GM12878 (cell line): ENCODE measurements around the gene CFAP52. TPM values are rescaled to one million over a fixed set of nuclear protein-coding genes. Genes with fewer than 3 reads are reported as not detected.

Experiments used
- ATAC-seq: fragments of 200-7000 bp; cut with Tn5 transposase; 3 replicates; pipeline ENCODE4 v1.9.1; 2020; ENCODE audit warnings: mild to moderate bottlenecking, moderate library complexity
- BruUV-seq: library from RNA; stranded (reverse); fragments of 400-500 nt; replicated peaks from 2 replicates; lab custom pipeline; 2021; lab: Mats Ljungman, UMichigan
- CTCF ChIA-PET: fragments of 300-600 bp; sonication (Branson Sonifier 250); formaldehyde crosslinking; extraction: SDS; loops from one replicate; lab custom pipeline; 2021; ENCODE audit warnings: inconsistent platforms; lab: Yijun Ruan, JAX
- POLR2A ChIA-PET: fragments of 350-600 bp; formaldehyde crosslinking; extraction: SDS; loops from one replicate; lab custom pipeline; 2021; ENCODE audit warnings: inconsistent platforms; lab: Charles Lee
- RAD21 ChIA-PET: fragments of 300-600 bp; sonication (Branson Sonifier 250); formaldehyde crosslinking; loops from one replicate; lab custom pipeline; 2023; ENCODE audit warnings: antibody characterized with exemption; ENCODE audit not compliant: unreplicated experiment; lab: Charles Lee
- SMC1A ChIA-PET: fragments of 300-600 bp; sonication (Branson Sonifier 250); formaldehyde crosslinking; loops from one replicate; lab custom pipeline; 2023; ENCODE audit not compliant: unreplicated experiment, uncharacterized antibody; lab: Charles Lee
- DNase-seq: peaks from one replicate; pipeline ENCODE4 v3.0.0-alpha.2; 2011; ENCODE audit warnings: low read depth, low spot score
- FAIRE-seq: peaks from 3 replicates; lab custom pipeline; 2011; peaks lifted over from hg19 to GRCh38; lab: Jason Lieb, UNC
- H2AFZ ChIP-seq: 2 replicates; pipeline ENCODE4 v1.6.0; 2011; ENCODE audit warnings: low read depth, low read length, control low read depth; ENCODE audit not compliant: control insufficient read depth
- H3K27ac ChIP-seq: 2 replicates; pipeline ENCODE4 v1.5.1; 2011; ENCODE audit warnings: control low read depth; ENCODE audit not compliant: control insufficient read depth, insufficient read depth
- H3K27me3 ChIP-seq, 2 experiments: replicated peaks in 1 of 2; 2 replicates each; pipeline versions ENCODE4 v1.6.0 to v1.6.1; 2011; ENCODE audit warnings: low read length in 1 of 2; ENCODE audit not compliant: control insufficient read depth in 2 of 2, insufficient read depth in 2 of 2
- H3K36me3 ChIP-seq, 2 experiments: 2 replicates each; pipeline ENCODE4 v1.5.1; 2011; ENCODE audit warnings: low read length in 1 of 2; ENCODE audit not compliant: control insufficient read depth in 2 of 2, insufficient read depth in 2 of 2
- H3K4me1 ChIP-seq: 2 replicates; pipeline ENCODE4 v1.6.1; 2011; ENCODE audit warnings: mild to moderate bottlenecking, low read length, moderate library complexity, mixed read lengths; ENCODE audit not compliant: control insufficient read depth, insufficient read depth
- H3K4me2 ChIP-seq: 2 replicates; pipeline ENCODE4 v1.6.0; 2011; ENCODE audit warnings: control low read depth; ENCODE audit not compliant: control insufficient read depth, insufficient read depth
- H3K4me3 ChIP-seq: fragments of 200-600 bp; sonication (generic); 2 replicates; pipeline ENCODE4 v1.5.1; 2016
- H3K79me2 ChIP-seq: 2 replicates; pipeline ENCODE4 v1.6.0; 2011; ENCODE audit warnings: low read length; ENCODE audit not compliant: control insufficient read depth, insufficient read depth
- H3K9ac ChIP-seq: 2 replicates; pipeline ENCODE4 v1.8.0; 2011; ENCODE audit warnings: low read length, control low read depth, mixed read lengths; ENCODE audit not compliant: control insufficient read depth, insufficient read depth
- H3K9me3 ChIP-seq: replicated peaks from 3 replicates; pipeline ENCODE4 v1.5.1; 2011; ENCODE audit warnings: mild to moderate bottlenecking, low read length; ENCODE audit not compliant: control insufficient read depth, insufficient read depth
- H4K20me1 ChIP-seq: 2 replicates; pipeline ENCODE4 v1.6.0; 2011; ENCODE audit not compliant: control insufficient read depth, insufficient read depth
- HCFC1 ChIP-seq: fragments of 150-350 bp; IDR thresholded peaks from 2 replicates; pipeline ENCODE4 v1.6.1; 2014; ENCODE audit warnings: low read length
- NRF1 ChIP-seq: conservative IDR thresholded peaks from 2 replicates; pipeline ENCODE4 v1.6.1; 2011; ENCODE audit warnings: mild to moderate bottlenecking, low read depth, low read length, improper control_type of control experiment
- PKNOX1 ChIP-seq: fragments of 450-650 bp; IDR thresholded peaks from 2 replicates; pipeline ENCODE4 v1.6.1; 2016; ENCODE audit warnings: mild to moderate bottlenecking
- SIX5 ChIP-seq: IDR thresholded peaks from 2 replicates; pipeline ENCODE4 v1.6.1; 2011; ENCODE audit warnings: mild to moderate bottlenecking, low read depth, low read length, moderate library complexity; ENCODE audit not compliant: severe bottlenecking
- WGBS: methylation state at CpG from one replicate; pipeline ENCODE4 v1.1.6; 2016; ENCODE audit warnings: low lambda C conversion rate; ENCODE audit not compliant: insufficient replicate concordance, insufficient coverage; ENCODE audit errors: missing lambda C conversion rate; 5-methylcytosine and 5-hydroxymethylcytosine counted together
- in situ Hi-C: fragments of 300-500 bp; cut with MboI; formaldehyde crosslinking; loops from 9 replicates; pipeline ENCODE4 v1.14.3; 2018; ENCODE audit warnings: mixed read lengths
- intact Hi-C: fragments of 100-400 bp; cut with micrococcal nuclease; formaldehyde crosslinking; loops from one replicate; pipeline ENCODE4 v1.14.2; 2022; ENCODE audit not compliant: unreplicated experiment
- polyA plus RNA-seq, 11 experiments: library from polyadenylated mRNA; depleted of rRNA in 4 of 11; unstranded in 6 of 11; stranded (reverse) in 5 of 11; fragments of >200 nt; fragmentation: Nextera tagmentation in 4 of 11; fragmentation: Illumina TruSeq in 1 of 11; extraction: Ambion mirVana in 4 of 11; extraction: Trizol in 1 of 11; gene quantifications; 1 replicate in 1 of 11; 2 replicates in 10 of 11; pipeline versions ENCODE4 v1.2.1 to v1.2.3, GENCODE V29; 2011 to 2016; ENCODE audit warnings: inconsistent platforms in 2 of 11, missing spikeins in 2 of 11, low read depth in 1 of 11
- total RNA-seq, 4 experiments: library from RNA; depleted of rRNA in 3 of 4; stranded (reverse); fragments of >200 nt in 3 of 4; fragmentation: Illumina TruSeq in 1 of 4; extraction: Trizol in 1 of 4; gene quantifications; 2 replicates each; pipeline versions ENCODE4 v1.2.1 to v1.2.3, GENCODE V29; 2013 to 2021

Gene CFAP52
- total and polyA plus RNA-seq, 10 of the 15 experiments (the other 5 are each of a cell fraction or from before 2014, with no cell fraction given): 0.05 to 0.14 TPM; not detected in 8

GRCh38 chr17:9536061-9536460, 40.4 kb upstream of the CFAP52 start:
- in situ Hi-C loops: no loop called here
- BruUV-seq: no TSS peak
- no peak for ATAC-seq

GRCh38 chr17:9537177-9537776, 39.2 kb upstream of the CFAP52 start:
- RAD21 ChIA-PET: interaction anchor here (0.6 kb wide), 1 partner anchor 8 kb away, joined by 3 read pairs; no protein-coding TSS in a partner anchor
- no peaks in the 10 kb centered on the region for H3K9me3 ChIP-seq
- DNase-seq (no peak), FAIRE-seq (no peak), ATAC-seq (no peak)
- CTCF ChIA-PET: interaction anchor here (0.6 kb wide), 2 partner anchors 17 to 59 kb away, joined by 3 read pairs; no protein-coding TSS in a partner anchor
- no peak overlapping the region for H3K4me2 ChIP-seq
- no peak overlapping the region for H3K4me3 ChIP-seq
- no peaks in the 10 kb centered on the region for H4K20me1 ChIP-seq
- no peak overlapping the region for H2AFZ ChIP-seq
- H3K36me3 ChIP-seq: no peaks in the 10 kb centered on the region
- 93% methylated on average over 12 of the region's 12 CpGs for WGBS
- POLR2A ChIA-PET: no interaction called here
- no peaks in the 10 kb centered on the region for H3K27me3 ChIP-seq
- in situ Hi-C loops: no loop called here
- H3K27ac ChIP-seq: no peak overlapping the region
- no peak for TF ChIP-seq HCFC1
- peak; percentile 22 for TF ChIP-seq SIX5
- no peaks in the 10 kb centered on the region for H3K4me1 ChIP-seq
- SMC1A ChIA-PET: no interaction called here
- intact Hi-C loops: no loop called here
- BruUV-seq: no TSS peak
- no peaks in the 10 kb centered on the region for H3K79me2 ChIP-seq
- H3K9ac ChIP-seq: no peak overlapping the region

More at GRCh38 chr17:9536061-9536460, 40.4 kb upstream of the CFAP52 start:
- Histone ChIP-seq H3K36me3 (no peaks in the 10 kb centered on the region), H3K79me2 (no peaks in the 10 kb centered on the region), H3K4me3 (no peak overlapping the region), H3K4me2 (no peak overlapping the region), H3K4me1 (no peaks in the 10 kb centered on the region), H3K27ac (no peak overlapping the region), H4K20me1 (no peaks in the 10 kb centered on the region), H3K9me3 (no peaks in the 10 kb centered on the region), H3K27me3 (no peaks in the 10 kb centered on the region), H2AFZ (no peak overlapping the region), H3K9ac (no peak overlapping the region)
- CTCF ChIA-PET: no interaction called here
- WGBS: 77% methylated on average over 8 of the region's 8 CpGs
- DNase-seq (no peak), FAIRE-seq (no peak)
- POLR2A ChIA-PET: no interaction called here
- SMC1A ChIA-PET: no interaction called here
- TF ChIP-seq NRF1 (no peak), PKNOX1 (0 out of 2 replicates have a peak, but pooled peaks have one; percentile 18)
- intact Hi-C loops: no loop called here
- RAD21 ChIA-PET: no interaction called here
